Panc1 (cell line): ENCODE data around the gene ETV4.

Experiments
- CTCF ChIP-seq: fragments of 450-650 bp; IDR thresholded peaks from 2 replicates; pipeline ENCODE4 v1.5.1; 2017; ENCODE audit warnings: mild to moderate bottlenecking
- POLR2AphosphoS5 ChIP-seq: IDR thresholded peaks from 2 replicates; pipeline ENCODE4 v1.6.1; 2012; ENCODE audit warnings: mild to moderate bottlenecking, low read depth, low read length, moderate library complexity
- SIN3A ChIP-seq: IDR thresholded peaks from 2 replicates; pipeline ENCODE4 v1.6.1; 2012; ENCODE audit warnings: low read depth, mild to moderate bottlenecking, low read length, moderate library complexity, borderline replicate concordance; ENCODE audit not compliant: insufficient read depth

DNA sequence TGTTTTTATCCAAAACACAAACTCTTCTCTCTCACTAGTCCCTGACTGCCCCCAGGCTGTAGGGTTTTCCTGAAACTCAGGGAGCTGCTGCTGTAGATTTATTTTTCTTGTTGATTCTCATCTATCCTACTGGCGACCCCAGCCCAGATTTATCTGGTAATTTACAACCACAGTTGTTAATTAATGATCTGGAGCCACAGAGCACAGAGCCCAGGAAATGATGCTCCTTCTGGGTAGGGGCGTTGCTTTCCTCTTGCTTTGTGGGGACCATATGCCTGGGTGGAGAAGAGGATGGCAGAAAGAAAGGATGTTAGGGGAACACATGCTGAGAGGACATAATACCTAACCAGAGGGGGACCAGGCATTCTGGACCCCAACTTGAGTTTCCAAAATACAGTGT lies 7.4 kb upstream of the ETV4 start:
- TF ChIP-seq CTCF (no peak), POLR2AphosphoS5 (no peak), SIN3A (no peak)
